ENCODE results near the gene ACYP2. TPM values are rescaled to one million over a fixed set of nuclear protein-coding genes. Genes with fewer than 3 reads are reported as not detected.

Gene ACYP2
- total RNA-seq, 6 experiments from 2014 or later, result 9.6 to 22.9 (median 18.5) TPM

- intact Hi-C loops (cut with DNase I), result no loop called here
- Histone ChIP-seq H3K4me3 (no peak overlapping the region), H3K36me3 (no peaks in the 10 kb centered on the region), H3K9me3 (no peaks in the 10 kb centered on the region), H3K27ac (no peak overlapping the region), H3K4me1 (no peaks in the 10 kb centered on the region), H3K27me3 (no peaks in the 10 kb centered on the region)
- ATAC-seq (no peak), DNase-seq (no peak)
- WGBS (ENCODE audit: insufficient coverage, low coverage, low lambda C conversion rate, missing lambda C conversion rate), result 62% methylated on average over 6 of the region's 9 CpGs
- TF ChIP-seq, protein P1, sequence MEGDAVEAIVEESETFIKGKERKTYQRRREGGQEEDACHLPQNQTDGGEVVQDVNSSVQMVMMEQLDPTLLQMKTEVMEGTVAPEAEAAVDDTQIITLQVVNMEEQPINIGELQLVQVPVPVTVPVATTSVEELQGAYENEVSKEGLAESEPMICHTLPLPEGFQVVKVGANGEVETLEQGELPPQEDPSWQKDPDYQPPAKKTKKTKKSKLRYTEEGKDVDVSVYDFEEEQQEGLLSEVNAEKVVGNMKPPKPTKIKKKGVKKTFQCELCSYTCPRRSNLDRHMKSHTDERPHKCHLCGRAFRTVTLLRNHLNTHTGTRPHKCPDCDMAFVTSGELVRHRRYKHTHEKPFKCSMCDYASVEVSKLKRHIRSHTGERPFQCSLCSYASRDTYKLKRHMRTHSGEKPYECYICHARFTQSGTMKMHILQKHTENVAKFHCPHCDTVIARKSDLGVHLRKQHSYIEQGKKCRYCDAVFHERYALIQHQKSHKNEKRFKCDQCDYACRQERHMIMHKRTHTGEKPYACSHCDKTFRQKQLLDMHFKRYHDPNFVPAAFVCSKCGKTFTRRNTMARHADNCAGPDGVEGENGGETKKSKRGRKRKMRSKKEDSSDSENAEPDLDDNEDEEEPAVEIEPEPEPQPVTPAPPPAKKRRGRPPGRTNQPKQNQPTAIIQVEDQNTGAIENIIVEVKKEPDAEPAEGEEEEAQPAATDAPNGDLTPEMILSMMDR (IDR thresholded peaks at IDR 0.05), result no peak
- TF ChIP-seq POLR2A (IDR thresholded peaks at IDR 0.05), result no peak
Measured at GRCh38 chr2:54074606-54075341, 40.6 kb upstream of the ACYP2 start.

- ATAC-seq (no peak), DNase-seq (no peak)
- Histone ChIP-seq H3K36me3 (no peaks in the 10 kb centered on the region), H3K27ac (no peak overlapping the region), H3K9me3 (no peaks in the 10 kb centered on the region), H3K4me3 (no peak overlapping the region), H3K27me3 (no peaks in the 10 kb centered on the region), H3K4me1 (no peaks in the 10 kb centered on the region)
- no peak for TF ChIP-seq POLR2A (IDR thresholded peaks at IDR 0.05)
- TF ChIP-seq, protein P1 (IDR thresholded peaks at IDR 0.05), result no peak
- WGBS (ENCODE audit: insufficient coverage, low coverage, low lambda C conversion rate, missing lambda C conversion rate), result 76% methylated on average over 1 of the region's 1 CpG
- intact Hi-C loops (cut with DNase I), result no loop called here
Measured at GRCh38 chr2:54076586-54076985, 38.8 kb upstream of the ACYP2 start.

DNA sequence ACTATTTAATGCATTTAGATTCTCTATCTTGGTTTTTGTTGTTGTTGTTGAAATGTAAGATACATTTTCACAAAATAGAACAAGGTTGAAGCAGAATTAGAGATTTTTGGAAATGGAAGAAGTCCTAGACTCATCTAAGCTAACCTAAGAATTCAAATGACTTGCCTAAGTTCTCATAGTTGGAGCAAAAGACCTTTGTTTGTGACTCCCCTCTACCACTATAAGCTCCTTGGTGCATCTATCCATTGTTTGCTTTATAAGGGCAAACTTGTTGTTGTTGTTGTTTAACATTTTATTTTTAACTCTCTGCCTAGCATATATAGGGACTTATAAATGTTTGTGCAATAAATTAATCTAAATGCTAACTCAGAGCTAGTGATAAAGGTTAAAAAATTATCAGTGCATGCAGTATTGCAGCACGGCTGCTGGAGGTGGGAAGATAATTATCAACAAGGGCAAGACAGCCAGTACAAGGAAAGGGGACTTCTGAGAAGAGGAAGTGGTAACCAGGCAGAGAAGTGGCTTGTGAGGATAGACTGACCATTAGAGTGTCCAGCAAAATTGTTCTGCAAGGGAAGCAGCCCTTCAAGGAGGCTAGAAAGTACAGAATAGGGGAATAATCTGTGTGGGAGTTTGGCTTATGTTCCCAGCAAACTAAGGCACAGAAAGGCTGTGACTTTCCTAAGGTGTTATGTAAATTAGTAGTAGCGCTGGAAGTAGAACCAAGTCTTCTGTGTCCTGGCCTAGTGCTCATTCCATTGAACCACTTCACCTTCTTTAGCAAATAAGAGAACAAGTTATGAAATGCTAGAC, 38.1 kb upstream of the ACYP2 start:
- TF ChIP-seq, protein P1 (IDR thresholded peaks at IDR 0.05), result no peak
- no peak for TF ChIP-seq POLR2A (IDR thresholded peaks at IDR 0.05)
- Histone ChIP-seq H3K27ac (no peak overlapping the region), H3K4me1 (no peaks in the 10 kb centered on the region), H3K9me3 (no peaks in the 10 kb centered on the region), H3K4me3 (no peak overlapping the region), H3K27me3 (no peaks in the 10 kb centered on the region), H3K36me3 (no peaks in the 10 kb centered on the region)
- 42% methylated on average over 1 of the region's 2 CpGs for WGBS (ENCODE audit: insufficient coverage, low coverage, low lambda C conversion rate, missing lambda C conversion rate)
- DNase-seq (no peak), ATAC-seq (peak in 3 of 4 donors; percentile 33 to 65 (median 36))
- intact Hi-C loops (cut with DNase I), result no loop called here

DNA sequence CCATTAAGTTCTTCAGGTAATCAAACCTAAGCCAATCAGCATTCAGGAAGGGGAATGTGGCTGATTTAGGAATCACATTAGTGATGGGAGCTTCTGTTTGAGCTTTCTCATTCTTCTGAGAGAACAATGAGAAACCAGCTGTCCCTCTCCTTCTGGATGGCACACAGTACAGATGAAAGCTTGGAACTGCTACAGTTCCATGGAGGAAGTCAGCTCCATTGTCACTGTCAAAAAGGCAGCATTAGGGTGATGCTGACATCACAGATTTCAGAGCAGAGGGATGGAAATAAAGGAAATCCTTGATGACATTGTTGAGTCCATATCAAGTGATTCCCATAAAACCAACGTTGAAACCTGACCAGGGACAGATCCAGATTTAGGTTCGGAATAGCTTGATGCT, 36.1 kb upstream of the ACYP2 start:
- WGBS (ENCODE audit: insufficient coverage, low coverage, low lambda C conversion rate, missing lambda C conversion rate), result 52% methylated on average over 2 of the region's 2 CpGs

More for the DNA sequence above, 36.1 kb upstream of the ACYP2 start:
- Histone ChIP-seq H3K4me3 (no peak overlapping the region), H3K9me3 (no peaks in the 10 kb centered on the region), H3K4me1 (no peaks in the 10 kb centered on the region), H3K27ac (no peak overlapping the region), H3K36me3 (no peaks in the 10 kb centered on the region), H3K27me3 (no peaks in the 10 kb centered on the region)
- DNase-seq (no peak), ATAC-seq (no peak)
- TF ChIP-seq, protein P1 (IDR thresholded peaks at IDR 0.05), result no peak
- TF ChIP-seq POLR2A (IDR thresholded peaks at IDR 0.05), result no peak
- intact Hi-C loops (cut with DNase I), result no loop called here

All from right lobe of liver (tissue), 6 donors.